Activated CD4-positive, CD25-positive, alpha-beta regulatory T cell (primary cell): ENCODE measurements around the gene GNAL.
"Not testable (repeated sequence)": the region's sequence is repeated elsewhere in the genome, so short reads cannot be mapped to it uniquely, and the experiment has no call there.

Experiments used
- DNase-seq, 4 experiments: peaks; one replicate each; lab custom pipeline; 2025; lab: John Stamatoyannopoulos, UW

The GNAL gene

GRCh38 chr18:11850821-11851145 lies 161.7 kb downstream of the GNAL start:
- DNase-seq: no peak

DNA sequence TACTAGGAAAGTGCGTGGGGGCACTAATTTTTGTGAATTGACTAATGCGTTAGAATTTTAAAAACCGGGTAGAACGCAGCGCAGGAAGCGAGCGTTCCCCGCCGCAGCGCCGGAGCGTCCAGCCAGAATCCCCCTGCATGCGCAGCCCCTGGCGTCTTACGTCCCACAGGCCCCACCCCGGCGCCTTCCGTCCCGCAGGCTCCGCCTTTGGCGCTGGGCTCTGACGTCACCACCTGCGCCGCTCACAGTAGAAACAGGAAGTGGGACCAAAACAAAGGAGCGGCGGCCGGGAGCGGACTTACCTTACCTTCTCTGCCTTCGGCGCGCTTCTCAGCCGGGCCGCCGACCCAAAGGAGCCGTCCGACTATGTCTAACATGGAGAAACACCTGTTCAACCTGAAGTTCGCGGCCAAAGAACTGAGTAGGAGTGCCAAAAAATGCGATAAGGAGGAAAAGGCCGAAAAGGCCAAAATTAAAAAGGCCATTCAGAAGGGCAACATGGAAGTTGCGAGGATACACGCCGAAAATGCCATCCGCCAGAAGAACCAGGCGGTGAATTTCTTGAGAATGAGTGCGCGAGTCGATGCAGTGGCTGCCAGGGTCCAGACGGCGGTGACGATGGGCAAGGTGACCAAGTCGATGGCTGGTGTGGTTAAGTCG lies 162.2 kb downstream of the GNAL start, which contains the start of gene CHMP1B:
Gene CHMP1B, plus strand, starts transcription at position 268 of the 660 bp plus-strand sequence. Its CDS starts 99 bp downstream, at position 367.
- peak; percentile 84 to 96 (median 94) for DNase-seq

DNA sequence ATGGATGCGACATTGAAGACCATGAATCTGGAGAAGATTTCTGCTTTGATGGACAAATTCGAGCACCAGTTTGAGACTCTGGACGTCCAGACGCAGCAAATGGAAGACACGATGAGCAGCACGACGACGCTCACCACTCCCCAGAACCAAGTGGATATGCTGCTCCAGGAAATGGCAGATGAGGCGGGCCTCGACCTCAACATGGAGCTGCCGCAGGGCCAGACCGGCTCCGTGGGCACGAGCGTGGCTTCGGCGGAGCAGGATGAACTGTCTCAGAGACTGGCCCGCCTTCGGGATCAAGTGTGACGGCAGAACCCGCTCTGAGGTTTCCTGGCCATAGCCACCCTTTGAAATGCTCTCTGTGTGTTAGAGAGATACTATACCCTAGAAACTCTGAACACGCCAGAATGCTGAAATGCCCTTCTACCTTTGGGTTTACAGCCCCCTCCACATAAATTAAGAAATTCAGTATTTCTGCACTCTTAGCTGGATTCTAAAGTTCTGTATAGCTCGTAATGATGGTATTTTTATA lies 162.8 kb downstream of the GNAL start:
- DNase-seq: peak in 3 of 4 experiments; percentile 10 to 16 (median 10)

DNA sequence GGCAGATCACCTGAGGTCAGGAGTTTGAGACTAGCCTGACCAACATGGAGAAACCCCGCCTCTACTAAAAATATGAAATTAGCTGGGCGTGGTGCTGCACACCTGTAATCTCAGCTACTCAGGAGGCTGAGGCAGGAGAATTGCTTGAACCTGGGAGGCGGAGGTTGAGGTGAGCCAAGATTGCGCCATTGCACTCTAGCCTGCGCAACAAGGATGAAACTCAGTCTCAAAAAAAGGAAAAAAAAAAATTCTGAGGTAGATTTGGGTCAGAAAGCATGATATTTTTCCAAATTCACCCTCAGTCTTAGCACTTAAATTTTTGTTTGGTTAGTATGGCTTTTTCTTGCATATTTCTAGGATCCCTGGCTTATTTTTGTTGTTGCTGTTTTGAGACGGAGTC lies 165.5 kb downstream of the GNAL start:
- DNase-seq: not testable (repeated sequence)

DNA sequence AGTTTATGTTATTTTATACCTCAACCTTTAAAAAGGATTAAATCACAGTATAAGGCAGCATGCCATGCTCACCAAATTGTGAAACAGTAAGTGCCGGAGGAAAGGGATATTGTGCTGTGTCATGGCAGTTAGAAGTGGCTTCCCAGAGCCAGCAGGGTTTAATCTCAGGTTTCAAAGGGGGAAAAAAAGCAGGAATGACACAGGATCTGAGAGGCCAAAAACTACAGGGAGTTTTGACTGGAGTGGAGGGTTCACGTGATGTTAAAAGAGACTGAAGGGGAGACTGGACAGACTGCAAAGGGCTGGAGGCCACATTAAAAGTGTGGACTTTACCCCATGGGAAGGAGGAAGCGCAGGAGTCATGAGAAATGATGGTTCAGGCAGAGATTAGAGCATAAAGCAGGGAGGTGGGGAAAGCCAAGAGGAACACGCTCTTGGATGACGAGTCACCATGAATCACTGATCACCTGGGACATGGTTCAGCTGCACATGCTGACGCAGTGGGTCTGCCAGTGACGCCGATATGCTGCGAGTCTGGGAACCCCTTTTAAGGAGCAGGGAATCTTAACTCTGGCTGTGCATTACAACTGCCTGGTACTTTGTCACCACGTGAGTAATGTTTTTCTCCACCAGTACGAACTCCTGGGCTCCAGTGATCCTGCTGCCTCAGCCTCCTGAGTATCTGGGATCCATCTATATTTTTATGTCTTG lies 168.3 kb downstream of the GNAL start:
- no peak for DNase-seq

DNA sequence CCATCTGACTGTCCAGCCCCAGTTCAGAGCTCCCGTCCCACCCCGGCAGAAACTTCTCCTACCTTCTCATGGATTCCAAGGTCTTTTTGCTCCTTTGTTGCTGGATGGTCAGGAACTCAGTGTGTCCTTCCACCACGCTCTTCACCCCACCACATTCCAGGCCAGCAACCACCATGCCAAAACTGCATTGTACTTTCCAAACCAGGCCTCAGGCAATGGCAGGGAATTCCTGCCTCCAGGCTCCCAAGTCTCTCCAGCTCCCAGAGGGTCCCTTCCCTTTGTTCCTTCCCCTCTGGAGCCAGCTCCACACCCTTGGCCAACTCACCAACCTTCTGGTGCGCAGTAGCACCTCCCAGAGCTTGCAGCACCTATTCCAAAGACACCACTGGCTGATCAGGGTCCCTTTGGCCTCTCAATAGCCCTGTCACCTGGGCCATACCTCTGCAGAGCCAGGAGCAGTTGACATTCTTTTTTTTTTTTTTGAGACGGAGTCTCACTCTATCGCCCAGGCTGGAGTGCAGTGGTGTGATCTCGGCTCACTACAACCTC lies 170.3 kb downstream of the GNAL start:
- no peak for DNase-seq

DNA sequence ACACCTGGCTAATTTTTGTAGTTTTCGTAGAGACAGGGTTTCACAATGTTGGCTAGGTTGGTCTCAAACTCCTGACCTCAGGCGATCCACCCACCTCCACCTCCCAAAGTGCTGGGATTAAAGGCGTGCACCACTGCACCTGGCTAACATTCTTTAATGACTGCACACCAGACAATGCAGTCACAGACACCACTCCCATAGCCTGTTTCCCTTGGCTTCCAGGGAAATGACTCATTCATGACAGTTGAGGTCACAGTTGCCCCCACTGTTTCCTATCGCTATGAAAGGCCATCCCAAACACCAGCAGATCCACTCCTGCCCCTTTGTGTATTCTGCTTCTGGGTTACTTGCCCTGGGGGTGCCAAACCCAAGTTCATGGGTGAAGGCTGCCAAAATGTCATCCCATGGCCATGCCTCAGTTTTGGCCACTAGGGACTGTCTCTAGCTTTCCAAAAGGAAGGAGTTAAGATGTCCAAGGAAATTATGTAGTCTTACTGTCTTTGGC lies 170.9 kb downstream of the GNAL start:
- DNase-seq: no peak

DNA sequence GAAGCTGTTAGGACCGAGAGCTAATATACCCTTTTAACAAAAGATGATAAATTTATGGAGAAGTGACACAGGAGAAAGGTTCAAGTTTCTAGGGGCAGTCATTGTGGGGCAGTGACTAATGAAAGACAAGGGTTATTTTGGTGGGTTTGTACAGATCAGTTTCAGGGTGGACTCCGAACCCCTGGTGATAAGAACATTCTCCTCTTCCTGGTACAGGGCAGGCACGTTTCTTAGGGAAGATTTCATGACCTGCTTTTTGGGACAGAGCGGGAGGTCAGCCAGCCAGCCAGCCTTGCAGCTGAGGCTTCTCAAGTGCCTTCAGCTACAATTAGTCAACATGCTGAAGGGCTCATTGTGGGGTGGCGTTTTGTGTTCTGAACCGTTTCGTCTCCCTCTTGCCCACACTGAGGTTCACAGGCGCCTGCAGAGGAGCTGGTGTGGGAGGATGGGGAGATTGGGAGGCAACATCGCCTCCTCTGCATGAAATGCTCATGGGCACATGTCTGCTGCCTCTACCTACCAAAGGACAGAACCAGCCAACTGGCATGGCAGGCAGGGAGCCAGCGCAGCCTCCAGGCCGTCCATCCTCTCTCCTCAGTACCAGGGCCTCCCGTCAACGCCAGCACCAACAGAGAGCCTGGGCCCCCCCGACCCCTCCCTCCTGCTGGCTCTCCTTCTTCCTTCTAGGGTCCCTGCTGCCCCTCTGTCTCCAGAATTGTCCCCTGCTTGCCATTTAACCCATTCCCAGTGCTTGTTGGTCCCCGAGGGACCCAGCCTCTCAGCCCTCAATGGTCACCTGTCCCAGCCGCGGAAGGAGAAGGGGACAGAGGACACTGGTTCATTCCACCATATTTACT lies 171.8 kb downstream of the GNAL start:
- no peak for DNase-seq

GRCh38 chr18:11861583-11862288 lies 172.7 kb downstream of the GNAL start:
- DNase-seq: no peak

GRCh38 chr18:11862468-11863137 lies 173.5 kb downstream of the GNAL start:
- DNase-seq: no peak

DNA sequence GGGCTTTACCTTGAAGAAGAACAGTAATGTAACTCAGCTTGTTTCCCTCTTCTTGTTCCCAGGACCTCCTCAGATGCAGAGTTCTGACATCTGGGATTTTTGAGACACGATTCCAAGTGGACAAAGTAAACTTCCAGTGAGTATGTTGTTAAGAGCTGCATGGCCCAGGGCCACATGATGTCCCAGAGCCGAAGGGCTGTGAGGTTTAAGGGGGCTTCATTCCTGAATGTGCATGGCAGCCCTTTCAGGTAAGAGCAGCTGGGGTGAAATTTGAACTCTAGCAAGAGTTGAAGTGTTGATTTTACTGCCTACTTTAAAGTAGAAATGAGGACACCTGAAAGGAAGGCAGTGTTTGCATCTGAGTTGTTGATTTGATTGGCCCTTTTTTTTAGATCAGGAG lies 175.4 kb downstream of the GNAL start:
- DNase-seq: no peak

DNA sequence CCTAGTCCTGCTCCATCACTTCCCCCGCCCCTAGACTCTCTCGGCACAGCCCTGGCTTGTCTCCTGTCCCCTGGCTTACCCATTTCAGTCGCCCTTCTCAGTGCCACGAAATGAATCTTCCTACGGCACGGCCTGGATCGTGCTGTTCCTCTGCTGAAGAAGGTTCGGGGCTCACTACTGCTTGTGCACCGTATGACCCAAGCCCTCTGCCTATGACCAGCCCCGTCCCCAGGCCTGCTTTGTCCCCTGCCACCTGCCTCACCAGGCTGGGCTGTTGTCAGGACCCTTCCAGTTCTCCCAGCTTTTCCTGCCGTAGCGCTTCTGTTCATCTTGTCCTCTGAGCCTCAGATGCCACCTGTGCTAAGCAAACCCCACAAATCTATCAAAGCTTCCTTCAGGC lies 176.0 kb downstream of the GNAL start:
- no peak for DNase-seq

DNA sequence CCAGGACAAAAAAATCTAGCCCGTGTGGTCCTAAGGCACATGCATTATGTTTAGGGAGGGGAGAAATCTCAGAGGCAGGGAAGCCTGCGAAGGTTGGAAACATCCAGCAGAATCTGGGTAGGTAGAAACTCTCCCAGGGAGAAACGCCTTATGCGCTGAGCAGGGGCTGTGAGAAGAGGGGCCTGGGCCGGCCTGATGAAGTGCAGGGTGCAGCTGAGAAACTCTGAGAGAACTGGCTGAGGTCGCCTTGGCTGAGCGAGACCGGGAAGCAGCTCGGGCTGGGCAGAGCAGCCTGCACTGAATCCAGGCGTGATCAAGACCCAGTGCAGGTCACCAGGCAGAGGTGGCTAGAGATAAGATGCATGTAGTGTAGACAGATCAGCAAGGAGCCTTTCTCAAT lies 177.3 kb downstream of the GNAL start:
- no peak for DNase-seq

- no peak for DNase-seq
Measured at GRCh38 chr18:11866764-11867163, 177.7 kb downstream of the GNAL start.

DNA sequence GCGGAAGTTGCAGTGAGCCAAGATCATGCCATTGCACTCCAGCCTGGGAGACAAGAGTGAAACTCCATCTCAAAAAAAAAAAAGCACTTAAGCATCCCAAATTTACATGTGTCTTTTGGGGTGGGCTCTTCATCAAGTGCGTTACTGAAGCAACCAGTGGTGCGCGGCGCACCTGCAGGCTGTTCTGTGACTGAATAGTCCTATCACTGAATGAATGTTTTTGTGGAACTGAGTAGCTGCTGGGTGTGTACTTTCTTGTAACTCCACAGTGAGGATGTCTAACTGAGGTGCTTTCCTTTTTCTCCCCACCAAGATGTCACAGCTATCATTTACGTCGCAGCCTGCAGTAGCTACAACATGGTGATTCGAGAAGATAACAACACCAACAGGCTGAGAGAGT lies 179.2 kb downstream of the GNAL start:
- DNase-seq: no peak

GRCh38 chr18:11871501-11871900 lies 182.4 kb downstream of the GNAL start:
- DNase-seq: no peak

DNA sequence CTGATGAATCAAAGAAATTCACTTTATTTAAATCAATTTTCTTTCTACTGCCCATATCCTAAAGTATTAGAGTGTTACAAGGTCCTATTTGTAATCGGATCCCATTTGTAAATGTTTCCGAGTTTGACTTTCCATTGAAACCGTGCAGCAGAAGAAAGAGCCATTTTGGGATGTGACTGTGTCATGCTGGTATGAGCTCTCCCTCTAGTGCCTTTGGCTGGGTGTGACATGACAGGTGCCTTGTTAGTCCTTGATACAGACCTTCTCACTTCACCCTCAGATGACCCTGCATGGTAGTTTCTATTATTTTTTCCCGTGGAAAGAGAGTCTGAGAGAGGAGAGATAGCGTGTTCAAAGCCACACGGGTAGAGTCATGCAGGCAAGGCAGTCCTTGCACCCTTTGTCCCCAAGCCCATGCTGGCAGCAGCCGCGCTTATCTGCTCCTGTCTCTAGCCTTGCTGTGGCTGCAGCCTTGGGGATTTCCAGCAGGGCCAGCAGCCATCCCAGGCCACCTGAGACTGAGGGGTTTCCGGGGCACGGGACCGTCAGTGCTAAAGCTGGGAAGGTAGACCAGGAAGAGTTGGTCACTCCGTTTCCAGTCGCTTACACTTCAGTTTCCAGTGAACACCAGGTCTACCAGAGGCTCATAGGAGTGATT lies 183.5 kb downstream of the GNAL start:
- DNase-seq: no peak

- DNase-seq: no peak
Measured at GRCh38 chr18:11873670-11874340, 184.7 kb downstream of the GNAL start.

- DNase-seq: no peak
Measured at GRCh38 chr18:11874676-11875075, 185.6 kb downstream of the GNAL start.
